IPS DF 4.7 (cell line): ENCODE results near the gene SH2D2A.

ENCODE experiments used
- DNase-seq: peaks from one replicate; pipeline ENCODE4 v3.0.0-alpha.2; 2013; ENCODE audit warnings: low spot score; ENCODE audit errors: extremely low read depth

Gene SH2D2A

GRCh38 chr1:156847591-156848460 is 31.2 kb upstream of the SH2D2A start:
- DNase-seq: no peak

- DNase-seq: no peak
These were observed 30.0 kb upstream of the SH2D2A start for GRCh38 chr1:156846643-156847042.

GRCh38 chr1:156845953-156846545 is 29.4 kb upstream of the SH2D2A start:
- DNase-seq: no peak

- no peak for DNase-seq
These were observed 28.7 kb upstream of the SH2D2A start for GRCh38 chr1:156845055-156845952.

GRCh38 chr1:156844638-156845037 is 28.0 kb upstream of the SH2D2A start:
- no peak for DNase-seq

GRCh38 chr1:156844102-156844501 is 27.5 kb upstream of the SH2D2A start:
- DNase-seq: no peak

- DNase-seq: no peak
These were observed 26.1 kb upstream of the SH2D2A start for GRCh38 chr1:156842618-156843300.

GRCh38 chr1:156841295-156841855 is 24.7 kb upstream of the SH2D2A start:
- DNase-seq: no peak

- DNase-seq: no peak
These were observed 24.2 kb upstream of the SH2D2A start for GRCh38 chr1:156840898-156841279.

- no peak for DNase-seq
These were observed 23.7 kb upstream of the SH2D2A start for GRCh38 chr1:156840186-156840897.

GRCh38 chr1:156839426-156840109 is 22.9 kb upstream of the SH2D2A start:
- DNase-seq: no peak

- DNase-seq: no peak
These were observed 22.3 kb upstream of the SH2D2A start for GRCh38 chr1:156838972-156839371.

GRCh38 chr1:156836892-156837291 is 20.2 kb upstream of the SH2D2A start:
- no peak for DNase-seq

GRCh38 chr1:156836041-156836654 is 19.5 kb upstream of the SH2D2A start:
- no peak for DNase-seq

- DNase-seq: no peak
These were observed 17.7 kb upstream of the SH2D2A start for GRCh38 chr1:156834322-156834721.

- no peak for DNase-seq
These were observed 17.0 kb upstream of the SH2D2A start for GRCh38 chr1:156833603-156834002.

- DNase-seq: no peak
These were observed 15.8 kb upstream of the SH2D2A start for GRCh38 chr1:156832434-156832833.

GRCh38 chr1:156828400-156829124 is 11.9 kb upstream of the SH2D2A start:
- no peak for DNase-seq

GRCh38 chr1:156826630-156827029 is 10.0 kb upstream of the SH2D2A start:
- no peak for DNase-seq
